HG02840 (cell line): ENCODE results near the gene CLMP.
"Not testable (repeated sequence)": the region's sequence is repeated elsewhere in the genome, so short reads cannot be mapped to it uniquely, and the experiment has no call there.

Source experiments
- ATAC-seq: cut with Tn5 transposase; IDR thresholded peaks from one replicate; pipeline ENCODE4 v1.9.1; 2021; ENCODE audit warnings: mild to moderate bottlenecking, moderate library complexity, moderate number of reproducible peaks; ENCODE audit not compliant: unreplicated experiment, low FRiP score

The CLMP gene

GRCh38 chr11:123170929-123171328, 24.1 kb downstream of the CLMP start:
- ATAC-seq, result no peak

GRCh38 chr11:123169821-123170220, 25.2 kb downstream of the CLMP start:
- no peak for ATAC-seq

- no peak for ATAC-seq
These were observed 26.0 kb downstream of the CLMP start for GRCh38 chr11:123168955-123169484.

GRCh38 chr11:123168241-123168640, 26.8 kb downstream of the CLMP start:
- ATAC-seq, result no peak

GRCh38 chr11:123166071-123166559, 28.9 kb downstream of the CLMP start:
- ATAC-seq, result no peak

GRCh38 chr11:123164732-123165450, 30.2 kb downstream of the CLMP start:
- no peak for ATAC-seq

GRCh38 chr11:123163621-123164020, 31.4 kb downstream of the CLMP start:
- no peak for ATAC-seq

GRCh38 chr11:123161376-123162030, 33.5 kb downstream of the CLMP start:
- no peak for ATAC-seq

- no peak for ATAC-seq
These were observed 35.7 kb downstream of the CLMP start for GRCh38 chr11:123159183-123159857.

- ATAC-seq, result no peak
These were observed 36.7 kb downstream of the CLMP start for GRCh38 chr11:123158033-123159003.

GRCh38 chr11:123152951-123153350, 42.1 kb downstream of the CLMP start:
- ATAC-seq, result no peak

- ATAC-seq, result not testable (repeated sequence)
These were observed 42.7 kb downstream of the CLMP start for GRCh38 chr11:123152346-123152745.

GRCh38 chr11:123151796-123152195, 43.3 kb downstream of the CLMP start:
- ATAC-seq, result no peak

- no peak for ATAC-seq
These were observed 43.7 kb downstream of the CLMP start for GRCh38 chr11:123151366-123151765.

GRCh38 chr11:123150882-123151281, 44.2 kb downstream of the CLMP start:
- ATAC-seq, result no peak

- ATAC-seq, result no peak
These were observed 46.1 kb downstream of the CLMP start for GRCh38 chr11:123148965-123149364.

- no peak for ATAC-seq
These were observed 49.4 kb downstream of the CLMP start for GRCh38 chr11:123145661-123146060.

GRCh38 chr11:123145220-123145619, 49.8 kb downstream of the CLMP start:
- no peak for ATAC-seq

- ATAC-seq, result no peak
These were observed 50.3 kb downstream of the CLMP start for GRCh38 chr11:123144707-123145106.

- ATAC-seq, result no peak
These were observed 51.1 kb downstream of the CLMP start for GRCh38 chr11:123143921-123144320.
